Endothelial cell of umbilical vein (primary cell): ENCODE data around the gene CHAF1A. TPM values are rescaled to one million over a fixed set of nuclear protein-coding genes. Genes with fewer than 3 reads are reported as not detected.

ENCODE experiments used
- BruUV-seq: library from RNA; stranded (reverse); fragments of 400-500 nt; replicated peaks from 2 replicates; lab custom pipeline; 2021; lab: Mats Ljungman, UMichigan
- CTCF ChIA-PET: fragments of 300-600, 350-600 bp; sonication (Branson Sonifier 250); formaldehyde crosslinking; loops from one replicate; lab custom pipeline; 2021; ENCODE audit warnings: antibody characterized with exemption, inconsistent platforms; lab: Charles Lee
- POLR2A ChIA-PET: fragments of 300-600, 350-600 bp; sonication (Branson Sonifier 250); formaldehyde crosslinking; loops from one replicate; lab custom pipeline; 2021; ENCODE audit warnings: antibody characterized with exemption, inconsistent platforms; lab: Charles Lee
- DNase-seq: peaks from one replicate; pipeline ENCODE4 v3.0.0-alpha.2; 2011; ENCODE audit warnings: low read depth, low spot score
- FAIRE-seq: peaks from 2 replicates; lab custom pipeline; 2011; peaks lifted over from hg19 to GRCh38; lab: Jason Lieb, UNC
- H2AFZ ChIP-seq: 2 replicates; pipeline ENCODE4 v1.6.0; 2012; ENCODE audit warnings: low read depth, low read length, control low read depth, inconsistent platforms
- H3K27ac ChIP-seq: 2 replicates; pipeline ENCODE4 v1.5.1; 2011; ENCODE audit warnings: low read depth, mild to moderate bottlenecking, control low read depth, low read length, moderate library complexity; ENCODE audit not compliant: insufficient read depth
- H3K27me3 ChIP-seq, 2 experiments: 2 replicates each; pipeline versions ENCODE4 v1.6.0 to v1.6.1; 2011; ENCODE audit warnings: low read length in 2 of 2, mixed read lengths in 1 of 2; ENCODE audit not compliant: control insufficient read depth in 2 of 2, insufficient read depth in 2 of 2
- H3K36me3 ChIP-seq, 2 experiments: 2 replicates in 1 of 2; 3 replicates in 1 of 2; pipeline ENCODE4 v1.5.1; 2011; ENCODE audit warnings: low read length in 2 of 2, mild to moderate bottlenecking in 1 of 2, moderate library complexity in 1 of 2; ENCODE audit not compliant: control insufficient read depth in 2 of 2, insufficient read depth in 2 of 2; ENCODE audit errors: extremely low read depth in 1 of 2
- H3K4me1 ChIP-seq: 3 replicates; pipeline ENCODE4 v1.5.1; 2011; ENCODE audit warnings: mild to moderate bottlenecking, low read length; ENCODE audit not compliant: control insufficient read depth, insufficient read depth; ENCODE audit errors: extremely low read depth
- H3K4me2 ChIP-seq: 2 replicates; pipeline ENCODE4 v1.6.1; 2011; ENCODE audit warnings: low read length, control low read depth, mixed read lengths; ENCODE audit not compliant: insufficient read depth
- H3K4me3 ChIP-seq, 3 experiments: fragments of 200-600 bp in 1 of 3; sonication (generic), shearing (Covaris generic) in 1 of 3; replicated peaks in 1 of 3; 2 replicates each; pipeline ENCODE4 v1.5.1; 2011 to 2016; ENCODE audit warnings: control low read depth in 3 of 3, low read length in 3 of 3, mild to moderate bottlenecking in 2 of 3, inconsistent platforms in 1 of 3, low read depth in 1 of 3, moderate library complexity in 1 of 3; ENCODE audit not compliant: insufficient read depth in 1 of 3
- H3K79me2 ChIP-seq: 2 replicates; pipeline ENCODE4 v1.6.0; 2012; ENCODE audit warnings: low read length, inconsistent platforms; ENCODE audit not compliant: control insufficient read depth, insufficient read depth
- H3K9ac ChIP-seq: replicated peaks from 2 replicates; pipeline ENCODE3; 2011; ENCODE audit warnings: low read length, control low read depth; ENCODE audit not compliant: insufficient read depth; ENCODE audit errors: extremely low read depth
- H3K9me1 ChIP-seq: replicated peaks from 3 replicates; pipeline ENCODE4 v1.6.0; 2011; ENCODE audit warnings: mild to moderate bottlenecking, low read length; ENCODE audit not compliant: control insufficient read depth, insufficient read depth; ENCODE audit errors: extremely low read depth
- H3K9me3 ChIP-seq: replicated peaks from 2 replicates; pipeline ENCODE4 v1.5.1; 2012; ENCODE audit warnings: low read length, inconsistent platforms; ENCODE audit not compliant: control insufficient read depth, insufficient read depth
- H4K20me1 ChIP-seq: replicated peaks from 2 replicates; pipeline ENCODE3; 2011; ENCODE audit warnings: mild to moderate bottlenecking, low read length; ENCODE audit not compliant: control insufficient read depth, insufficient read depth; ENCODE audit errors: extremely low read depth
- CTCF ChIP-seq, 2 donors: IDR thresholded peaks; 1 replicate in 1 of 2; 2 replicates in 1 of 2; pipeline ENCODE4 v1.5.1; 2011; ENCODE audit warnings: low read length in 2 of 2, mild to moderate bottlenecking in 2 of 2, moderate library complexity in 2 of 2, control low read depth in 1 of 2, inconsistent platforms in 1 of 2, low read depth in 1 of 2; ENCODE audit not compliant: insufficient read depth in 1 of 2; ENCODE audit errors: extremely low read depth in 1 of 2
- EZH2 ChIP-seq: IDR thresholded peaks from 2 replicates; pipeline ENCODE4 v1.6.1; 2012; ENCODE audit warnings: borderline replicate concordance, low read depth, mild to moderate bottlenecking, moderate library complexity, low read length, inconsistent platforms; ENCODE audit not compliant: severe bottlenecking
- FOS ChIP-seq: IDR thresholded peaks from 2 replicates; pipeline ENCODE4 v1.6.1; 2011; ENCODE audit warnings: mild to moderate bottlenecking, low read length, moderate library complexity, borderline replicate concordance; ENCODE audit not compliant: insufficient read depth
- GATA2 ChIP-seq: IDR thresholded peaks from 2 replicates; pipeline ENCODE4 v1.7.0; 2011; ENCODE audit warnings: low read depth, mild to moderate bottlenecking, moderate library complexity, mixed read lengths, low read length; ENCODE audit not compliant: insufficient read length, insufficient read depth
- JUN ChIP-seq: IDR thresholded peaks from 2 replicates; pipeline ENCODE4 v1.6.1; 2011; ENCODE audit warnings: borderline replicate concordance, low read depth; ENCODE audit not compliant: insufficient read length, insufficient read depth
- MAX ChIP-seq: IDR thresholded peaks from 2 replicates; pipeline ENCODE4 v1.6.1; 2011; ENCODE audit not compliant: insufficient read depth, insufficient read length
- MYC ChIP-seq: IDR thresholded peaks from one replicate; pipeline ENCODE4 v1.6.1; 2011; ENCODE audit warnings: mild to moderate bottlenecking, low read depth, low read length
- POLR2A ChIP-seq: IDR thresholded peaks from 2 replicates; pipeline ENCODE4 v1.6.1; 2012; ENCODE audit warnings: low read depth, mild to moderate bottlenecking, control low read depth, low read length
- POLR2AphosphoS5 ChIP-seq: IDR thresholded peaks from 2 replicates; pipeline ENCODE4 v1.6.1; 2012; ENCODE audit warnings: low read depth, mild to moderate bottlenecking, control low read depth, low read length, moderate library complexity; ENCODE audit not compliant: insufficient read depth
- dilution Hi-C: fragments of 300-500 bp; cut with MboI; formaldehyde crosslinking; loops from one replicate; pipeline ENCODE4 v1.15.0; 2019; ENCODE audit warnings: low sequenced_read_pairs; ENCODE audit not compliant: extremely low pct_ligation_motif_present
- intact Hi-C: fragments of 100-400 bp; cut with micrococcal nuclease; formaldehyde crosslinking; loops from one replicate; pipeline ENCODE4 v1.10.0; 2022
- polyA plus RNA-seq, 4 experiments: library from polyadenylated mRNA; depleted of rRNA in 3 of 4; stranded (reverse) in 3 of 4; unstranded in 1 of 4; fragments of >200 nt; gene quantifications; 2 replicates each; pipeline versions ENCODE4 v1.2.1 to v1.2.3, GENCODE V29; 2011 to 2012; ENCODE audit warnings: missing spikeins in 1 of 4
- total RNA-seq: library from RNA; stranded (reverse); gene quantifications from 2 replicates; pipeline ENCODE4 v1.2.3, GENCODE V29; 2021

Gene CHAF1A
- total and polyA plus RNA-seq, 2 donors (not counting 3 experiments of a cell fraction or from before 2014, with no cell fraction given), result 19.5 to 44.5 TPM

- Histone ChIP-seq H3K4me3 (no peak overlapping the region), H3K9me1 (no peaks in the 10 kb centered on the region), H3K9ac (no peak overlapping the region), H2AFZ (no peak overlapping the region), H3K36me3 (no peaks in the 10 kb centered on the region), H3K9me3 (no peaks in the 10 kb centered on the region), H3K4me2 (no peak overlapping the region), H3K27ac (no peak overlapping the region), H3K79me2 (peaks cover 38% of the 10 kb centered on the region), H3K4me1 (peaks cover 14% of the 10 kb centered on the region), H3K27me3 (no peaks in the 10 kb centered on the region), H4K20me1 (no peaks in the 10 kb centered on the region)
- dilution Hi-C loops, result no loop called here
- BruUV-seq, result no TSS peak
- TF ChIP-seq MYC (no peak), POLR2AphosphoS5 (no peak), MAX (no peak), CTCF (IDR thresholded peaks at IDR 0.05; ENCODE audit: extremely low read depth in 1 of 2, insufficient read depth in 1 of 2, low read depth in 1 of 2, low read length in 2 of 2) (no peak), EZH2 (no peak), GATA2 (no peak), POLR2A (no peak), FOS (no peak), JUN (no peak)
- intact Hi-C loops, result no loop called here
- POLR2A ChIA-PET, result interaction anchor here (0.7 kb wide), 1 partner anchor 1708 kb away, joined by 4 read pairs; no protein-coding TSS in a partner anchor
- CTCF ChIA-PET, result interaction anchor here (1.5 to 1.6 kb wide), 2 partner anchors 11 to 36 kb away, joined by 5 read pairs; no protein-coding TSS in a partner anchor
- FAIRE-seq (no peak), DNase-seq (no peak)
Measured at GRCh38 chr19:4405977-4406376, 3.5 kb downstream of the CHAF1A start.
